Hematopoietic multipotent progenitor cell treated with erythropoietin and hydrocortisone succinate and interleukin-3 and kit ligand, for 17 days (in vitro differentiated cells): ENCODE measurements around the gene PRKD2.

Experiments
- DNase-seq: peaks from one replicate; pipeline ENCODE4 v3.0.0-alpha.2; 2015; ENCODE audit warnings: low spot score

PRKD2 gene

DNA sequence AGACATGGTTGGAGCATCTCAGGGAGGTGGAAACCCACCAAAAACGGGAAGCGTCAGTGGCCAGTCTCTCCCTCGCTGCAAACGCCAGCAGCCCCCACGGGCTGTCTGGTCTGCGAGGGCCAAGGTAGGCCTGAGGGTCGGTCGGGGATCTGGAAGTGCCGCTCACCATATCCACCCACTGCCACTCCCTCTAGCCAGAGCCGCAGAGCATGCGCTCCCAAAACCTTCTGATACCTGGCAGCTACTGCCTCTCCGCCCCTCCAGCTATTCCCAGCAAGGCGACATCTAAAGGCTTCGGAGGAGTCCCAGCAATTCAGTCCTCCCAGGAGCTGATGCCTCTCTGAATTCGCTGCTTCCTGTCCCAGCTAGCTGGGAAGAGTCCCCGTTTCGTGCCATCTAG, 24.5 kb upstream of the PRKD2 start:
- DNase-seq, result no peak

DNA sequence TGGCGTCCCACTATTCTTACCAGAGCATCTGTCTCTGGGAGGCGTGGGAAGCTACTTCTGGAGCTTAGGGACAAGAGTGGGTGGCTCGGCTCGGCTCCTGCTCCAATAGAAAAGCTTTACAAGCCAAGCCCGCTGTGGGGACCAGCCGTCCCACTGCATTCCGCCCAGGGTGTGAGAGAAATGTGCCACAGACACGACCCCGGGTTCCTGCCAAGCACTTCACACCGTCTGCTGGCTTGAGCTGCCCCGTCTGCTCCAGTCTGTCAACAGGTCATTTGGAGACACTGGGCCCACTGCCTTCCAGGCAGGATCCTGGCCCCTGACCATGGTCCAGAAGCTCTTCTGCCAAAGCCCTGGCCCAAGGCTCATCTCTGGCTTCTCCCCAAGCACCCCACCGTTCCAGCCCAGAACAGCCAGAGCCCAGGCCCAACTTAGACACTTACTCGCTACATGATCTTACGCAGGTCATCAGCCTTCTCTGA, 22.4 kb upstream of the PRKD2 start:
- no peak for DNase-seq

DNA sequence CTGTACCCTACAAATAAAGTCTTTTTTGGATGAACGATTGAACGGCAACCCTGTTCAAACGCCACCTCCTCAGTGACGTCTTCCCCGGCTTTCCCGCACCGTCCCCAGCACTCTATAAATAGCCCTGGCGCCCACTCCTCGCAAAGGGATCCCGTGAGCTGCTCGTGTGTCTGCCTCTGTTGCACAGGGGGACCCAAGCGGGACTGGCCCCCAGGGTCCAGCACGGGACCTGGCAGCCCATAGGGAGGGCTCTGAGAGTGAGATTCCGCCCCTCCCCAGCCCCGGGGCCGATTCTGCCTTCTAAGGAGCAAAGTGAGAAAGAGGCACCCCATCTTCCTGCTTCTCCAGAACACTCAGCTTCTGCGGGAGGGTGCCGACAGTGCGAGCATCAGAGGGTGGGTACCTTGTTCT, 20.9 kb upstream of the PRKD2 start:
- no peak for DNase-seq

DNA sequence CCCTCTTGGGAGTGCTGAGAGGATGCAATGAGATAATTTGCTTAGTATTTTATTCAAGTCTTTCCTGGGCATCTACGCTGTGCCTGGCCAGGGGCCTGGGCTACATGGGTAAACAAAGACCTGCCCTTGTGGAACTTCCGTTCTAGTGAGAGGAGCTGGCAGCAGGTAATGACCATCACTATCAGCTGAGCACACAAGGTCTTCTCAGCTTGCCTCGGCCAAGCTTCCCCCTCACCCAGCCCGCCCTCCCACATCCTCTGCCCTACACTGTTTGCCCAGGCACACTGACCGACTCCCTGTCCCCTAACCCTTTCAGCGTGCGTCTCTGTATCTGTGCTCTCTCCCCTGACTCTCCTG, 20.4 kb upstream of the PRKD2 start:
- no peak for DNase-seq

DNA sequence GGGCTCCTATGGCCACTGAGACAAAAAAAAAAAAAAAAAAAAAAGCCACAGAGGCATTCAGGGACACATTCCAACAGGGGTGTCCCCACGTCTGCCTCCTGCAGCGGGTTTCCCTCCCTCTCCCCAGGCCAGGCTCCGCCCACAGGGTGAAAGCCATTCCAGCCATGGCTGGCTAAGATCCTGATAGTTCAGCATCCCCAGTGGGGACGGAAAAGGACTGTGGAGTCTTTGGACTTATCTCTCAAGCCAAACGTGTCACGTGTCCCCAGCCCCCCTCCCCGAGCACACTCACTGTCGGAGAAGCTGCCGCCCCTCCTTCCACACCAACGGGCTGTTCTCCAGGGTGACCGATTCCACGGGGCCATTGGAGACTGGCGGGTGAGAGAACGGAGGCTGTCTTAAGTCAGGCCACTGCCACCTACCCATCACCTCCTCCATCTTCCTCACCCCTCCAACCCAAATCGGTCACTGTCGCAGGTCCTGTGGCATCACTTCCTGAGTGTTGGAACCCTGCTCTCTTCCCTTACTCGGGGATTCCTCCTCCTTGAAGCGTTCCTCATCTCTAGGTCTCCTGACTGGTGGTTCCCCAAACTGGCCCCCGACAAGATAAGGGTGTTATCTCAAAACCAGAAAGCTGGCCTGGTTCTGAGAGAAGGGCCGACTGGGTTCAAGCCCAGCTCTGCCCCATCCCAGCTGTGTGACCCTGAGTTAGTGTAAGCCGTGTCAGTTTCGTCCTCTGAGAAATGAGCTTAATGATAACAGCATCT, 19.8 kb upstream of the PRKD2 start:
- DNase-seq, result peak; percentile 72

DNA sequence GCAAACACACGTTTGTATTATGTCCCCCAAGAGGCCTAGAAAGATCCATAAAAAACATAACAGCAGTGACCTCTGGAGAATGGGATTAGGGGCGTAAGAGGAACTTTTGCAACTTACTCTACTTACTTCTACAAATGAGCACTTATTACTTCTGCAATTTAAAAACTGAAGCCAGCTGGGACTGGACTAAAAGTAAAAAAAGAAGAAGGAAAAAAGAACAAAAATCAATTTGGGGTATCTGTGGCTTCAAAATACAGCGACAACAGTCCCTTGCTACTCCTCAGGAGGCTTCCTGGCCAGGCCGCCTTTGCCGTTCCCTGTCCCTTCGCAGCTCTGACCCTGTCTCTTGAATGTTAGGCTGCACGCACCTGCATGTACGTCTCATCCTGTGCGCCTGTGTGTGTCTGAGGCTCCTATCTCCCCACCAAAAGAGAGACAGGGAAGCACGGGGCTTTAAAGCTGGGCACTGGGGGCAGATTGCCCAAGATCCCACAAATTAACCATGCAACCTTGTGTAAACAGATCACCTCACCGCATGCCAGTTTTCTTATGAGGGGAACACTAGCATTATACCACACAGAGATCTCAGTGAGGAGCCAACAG, 16.9 kb upstream of the PRKD2 start:
- DNase-seq, result no peak

DNA sequence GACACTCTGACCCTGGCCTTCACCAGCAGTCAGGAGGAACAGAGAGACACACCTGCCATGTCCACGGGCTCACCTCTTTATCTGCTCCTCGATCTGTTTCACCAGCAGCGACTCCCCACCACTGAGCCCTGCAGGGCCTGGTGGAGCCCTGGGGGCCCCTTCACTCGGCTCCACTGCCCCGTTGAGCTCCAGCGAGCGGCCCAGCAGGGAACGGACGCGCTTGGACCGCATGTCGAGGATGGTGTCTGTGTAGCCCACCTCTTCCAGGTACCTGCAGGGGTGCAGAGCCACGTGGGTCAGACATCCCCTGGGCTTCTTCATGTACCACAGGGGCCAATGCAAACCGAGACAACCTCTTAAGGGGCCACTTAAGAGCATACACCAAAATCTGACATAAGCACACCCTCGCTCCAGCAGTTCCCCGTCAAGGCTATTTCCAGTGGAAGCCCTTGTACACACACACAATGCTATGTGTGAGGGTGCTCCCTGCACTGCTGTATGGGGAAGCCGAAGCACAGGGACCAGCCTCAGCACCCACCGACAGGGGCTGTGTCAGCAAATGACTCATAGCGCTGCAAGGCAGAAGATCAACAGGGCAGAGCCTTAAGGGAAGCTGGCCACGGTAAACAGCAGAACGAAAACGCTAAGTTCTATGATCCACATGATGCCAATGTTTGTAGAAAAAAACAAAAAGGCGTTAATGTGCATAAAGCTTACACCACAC, 16.2 kb upstream of the PRKD2 start:
- DNase-seq, result no peak

DNA sequence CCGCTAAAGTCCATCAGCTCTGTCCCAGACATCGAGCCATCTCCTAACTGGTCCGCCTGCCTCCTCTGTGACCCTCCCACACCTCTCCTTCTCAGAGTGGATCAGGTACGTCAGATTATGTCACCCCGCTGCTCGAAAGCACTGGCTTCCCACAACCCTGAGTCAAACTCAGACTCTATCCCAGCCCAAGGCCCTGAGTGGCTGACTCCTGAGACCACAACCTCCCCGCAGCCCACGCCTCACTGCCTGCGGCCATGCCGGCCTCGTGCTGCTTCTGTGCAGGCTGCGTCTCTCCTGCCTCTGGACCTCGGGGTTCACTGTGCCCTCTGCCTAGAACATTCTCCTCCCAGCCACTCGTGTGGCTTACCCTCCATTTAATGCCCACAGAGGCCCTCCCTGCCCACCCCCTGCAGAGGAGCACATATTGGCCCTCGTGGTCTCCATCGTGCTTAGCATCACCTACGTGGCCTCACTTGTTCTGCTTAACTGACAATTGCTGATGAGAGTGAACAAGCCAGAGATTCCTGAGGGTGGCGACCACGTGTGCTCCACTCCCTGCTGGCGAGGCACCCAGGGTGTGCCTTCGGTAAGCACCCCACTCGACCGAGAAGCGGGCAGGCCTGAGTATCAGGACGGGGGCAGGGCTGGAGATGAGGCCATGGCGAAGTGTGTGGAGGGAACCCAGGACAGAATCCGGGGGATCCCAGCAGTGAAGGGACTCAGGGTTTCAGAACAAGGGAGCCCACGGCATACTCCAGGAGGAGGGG, 15.4 kb upstream of the PRKD2 start:
- DNase-seq, result no peak

DNA sequence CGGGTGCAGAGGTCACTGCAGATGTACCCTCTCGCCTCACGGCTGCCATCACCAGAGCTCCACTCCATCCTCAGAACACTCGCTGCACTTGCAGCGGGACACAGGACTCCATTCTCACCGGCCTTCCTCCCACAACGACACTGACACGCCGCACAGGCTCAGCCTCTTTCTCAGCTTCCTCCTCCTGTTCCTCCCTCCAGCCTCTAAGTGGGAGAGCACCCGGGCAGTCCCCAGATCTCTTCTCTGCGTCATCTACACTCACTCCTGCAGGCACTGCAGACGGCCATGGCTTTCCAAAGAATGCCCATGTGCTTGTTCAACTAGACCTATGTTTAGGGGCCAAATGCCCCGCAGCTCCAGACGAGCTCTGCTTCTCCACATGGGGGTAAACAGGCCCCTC, 14.7 kb upstream of the PRKD2 start:
- no peak for DNase-seq

DNA sequence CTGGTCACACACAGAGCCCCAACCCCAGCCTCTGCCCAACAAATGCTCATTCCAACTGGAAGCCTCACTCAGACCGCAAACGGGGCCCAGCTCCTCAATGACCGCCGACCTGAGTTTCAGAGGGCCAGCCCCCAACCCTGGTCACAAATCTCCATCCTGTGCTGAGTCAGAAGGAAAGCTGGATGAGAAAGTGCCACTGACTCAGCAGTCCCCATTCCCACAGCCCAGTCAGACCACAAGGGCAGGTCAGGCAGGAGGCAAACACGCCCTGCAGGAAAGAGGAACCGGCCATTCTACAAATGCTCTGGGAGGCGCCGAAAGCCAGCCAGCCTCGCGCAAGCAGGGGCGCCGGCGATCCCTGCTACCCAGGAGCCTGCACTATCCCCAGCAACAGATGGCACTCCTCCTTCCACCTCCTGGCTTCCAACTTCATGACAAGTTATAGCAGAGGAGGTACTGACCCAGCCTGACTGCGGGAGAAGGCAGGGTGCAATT, 14.1 kb upstream of the PRKD2 start:
- no peak for DNase-seq

DNA sequence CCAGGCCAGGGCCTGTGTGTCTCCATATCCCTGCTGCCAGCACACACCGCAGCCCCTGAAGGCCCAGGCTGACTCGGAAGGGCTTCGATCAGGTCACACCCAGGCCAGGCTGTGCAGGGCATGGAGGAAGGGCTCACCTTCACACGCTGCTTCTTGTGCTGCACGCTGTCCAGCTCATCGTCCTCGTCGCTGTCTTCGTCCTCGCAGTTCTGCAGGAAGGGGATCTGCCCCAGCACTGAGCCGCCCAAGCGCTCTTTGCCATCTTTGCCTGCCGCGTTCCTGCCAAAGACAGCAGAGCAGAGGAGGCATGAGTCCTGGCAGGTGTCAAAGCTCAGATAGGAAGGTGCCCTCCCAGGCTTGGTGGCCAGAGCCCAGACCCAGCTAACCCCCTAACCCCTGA, 13.7 kb upstream of the PRKD2 start:
- no peak for DNase-seq

DNA sequence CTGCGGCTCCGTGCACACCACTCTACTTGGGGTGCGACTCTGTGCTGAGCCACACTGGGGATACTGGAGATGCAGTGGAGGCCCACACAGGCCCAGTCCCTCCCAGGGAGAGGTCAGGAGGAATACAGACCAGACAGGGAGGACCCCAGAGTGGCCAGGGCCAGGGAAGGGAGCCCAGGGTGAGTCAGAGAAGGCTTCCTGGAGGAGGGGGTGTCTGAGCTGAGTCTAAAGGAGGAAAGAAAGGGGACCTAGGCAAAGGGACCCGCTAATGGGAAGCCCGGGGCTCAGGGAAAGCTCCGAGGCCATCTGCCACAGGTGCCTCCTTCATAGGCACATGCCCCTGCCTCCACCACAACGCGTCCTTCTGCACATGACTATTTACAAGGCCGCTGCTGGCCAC, 13.3 kb upstream of the PRKD2 start:
- no peak for DNase-seq

DNA sequence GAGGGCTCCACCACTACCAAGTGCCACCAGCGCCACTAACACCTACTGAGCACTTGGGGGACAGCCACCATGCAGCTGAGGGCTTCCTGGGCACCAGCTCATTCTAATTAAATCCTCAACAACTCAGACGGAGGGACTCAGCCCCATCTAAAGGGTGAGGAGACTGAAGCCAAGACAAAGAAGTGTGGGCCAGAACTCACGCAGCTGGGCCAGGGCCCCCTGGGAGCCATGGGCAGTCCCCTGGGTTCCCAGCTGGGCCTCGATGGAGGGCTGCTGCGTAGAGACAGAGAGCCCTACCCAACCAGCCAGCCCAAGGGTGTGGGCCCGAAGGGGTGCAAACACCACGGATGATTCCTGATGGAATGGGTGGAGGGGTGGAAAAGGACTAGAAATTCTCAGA, 12.8 kb upstream of the PRKD2 start:
- no peak for DNase-seq

DNA sequence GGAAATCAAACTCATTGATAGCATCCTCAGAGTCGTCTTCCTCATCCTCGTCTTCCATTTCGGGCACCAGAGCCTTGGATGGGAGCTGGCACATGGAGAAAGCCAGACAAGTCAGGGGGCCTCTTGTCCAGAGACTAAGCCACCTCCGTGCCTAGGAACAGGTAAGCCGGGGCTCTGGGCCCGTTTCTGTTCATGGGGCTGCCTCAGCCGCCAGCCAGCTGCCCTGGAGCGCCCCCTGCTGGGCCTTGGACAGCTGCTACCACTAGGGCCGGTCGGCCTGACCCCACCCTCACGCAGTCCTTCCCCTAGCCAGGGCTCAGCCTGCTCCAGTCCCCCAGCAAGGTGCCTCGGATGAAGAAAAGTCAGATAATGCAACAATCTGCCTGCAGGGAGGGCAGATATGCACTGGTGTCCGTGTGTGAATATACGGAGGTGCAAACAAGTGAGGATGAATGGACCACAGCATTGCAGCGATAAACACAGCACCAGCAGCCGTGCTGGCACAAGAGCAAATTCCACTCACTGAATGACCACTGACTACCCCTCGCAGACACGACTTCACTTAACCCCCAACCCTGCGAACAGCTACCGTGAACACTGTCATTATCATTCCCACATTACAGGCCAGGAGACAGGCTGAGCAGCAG, 11.9 kb upstream of the PRKD2 start:
- DNase-seq, result peak; percentile 86

DNA sequence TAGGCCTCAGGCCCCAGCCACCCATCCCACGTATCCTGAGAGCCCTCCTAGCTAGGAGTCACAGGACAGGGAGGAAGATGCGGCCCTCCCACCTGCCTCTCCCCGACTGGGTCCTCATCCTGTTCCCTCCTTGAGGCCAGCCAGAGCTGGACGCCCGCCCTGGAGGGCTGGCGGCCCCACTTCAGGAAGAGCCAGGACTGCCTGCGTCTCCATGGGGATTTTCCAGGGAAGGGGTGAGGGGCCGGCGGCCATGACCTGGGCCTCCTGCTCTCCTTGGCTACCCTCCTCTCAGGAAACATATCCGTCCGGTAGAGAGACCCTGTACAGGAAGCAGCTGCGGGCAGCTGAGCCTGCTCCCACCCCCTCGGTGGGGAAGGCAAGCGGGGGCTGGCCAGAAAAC, 11.3 kb upstream of the PRKD2 start:
- no peak for DNase-seq

DNA sequence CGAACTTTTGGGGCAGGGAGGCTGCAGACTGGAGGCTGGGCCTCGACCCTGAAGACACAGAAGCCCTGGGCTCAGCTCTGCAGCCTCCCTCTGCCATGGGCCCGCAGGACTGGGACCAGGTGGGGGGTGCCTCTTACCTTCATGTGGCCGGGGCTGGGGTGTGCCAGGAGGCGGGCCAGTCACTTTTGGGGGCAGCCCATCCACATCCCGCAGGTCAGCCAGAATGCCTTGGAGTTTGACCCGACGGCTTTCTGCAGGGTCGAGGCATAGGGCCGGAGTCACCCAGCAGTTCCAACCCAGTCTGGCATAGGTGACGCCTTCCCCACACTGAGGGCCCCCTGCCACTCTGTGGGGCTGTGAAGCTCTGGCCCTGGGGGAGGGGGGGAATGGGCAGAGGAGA, 10.8 kb upstream of the PRKD2 start:
- DNase-seq, result no peak

DNA sequence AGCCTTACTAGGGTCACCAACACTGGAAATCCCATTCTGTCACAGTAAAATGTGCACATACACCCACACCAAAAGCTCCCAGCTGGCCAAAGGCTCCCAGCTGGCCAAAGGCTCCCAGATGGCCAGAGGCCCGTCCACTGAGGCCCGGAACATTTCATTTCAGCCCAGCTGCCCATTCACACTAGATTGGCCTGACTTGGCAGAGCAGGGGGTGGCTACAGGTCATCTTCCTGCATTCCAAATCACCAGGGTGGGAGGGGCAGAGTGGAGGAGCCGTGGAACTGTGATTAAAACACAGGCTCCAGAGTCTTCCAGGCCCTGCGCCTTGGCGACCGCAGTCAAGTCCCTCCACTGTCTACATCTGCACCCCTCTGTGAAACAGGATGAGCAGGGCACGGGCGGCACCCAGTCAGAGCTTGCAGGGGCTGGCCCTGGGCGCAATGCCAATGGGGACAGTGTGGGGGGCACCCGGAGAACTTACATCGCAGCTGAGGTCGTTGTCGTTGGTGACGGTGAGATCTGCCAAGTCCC, 10.1 kb upstream of the PRKD2 start:
- no peak for DNase-seq

DNA sequence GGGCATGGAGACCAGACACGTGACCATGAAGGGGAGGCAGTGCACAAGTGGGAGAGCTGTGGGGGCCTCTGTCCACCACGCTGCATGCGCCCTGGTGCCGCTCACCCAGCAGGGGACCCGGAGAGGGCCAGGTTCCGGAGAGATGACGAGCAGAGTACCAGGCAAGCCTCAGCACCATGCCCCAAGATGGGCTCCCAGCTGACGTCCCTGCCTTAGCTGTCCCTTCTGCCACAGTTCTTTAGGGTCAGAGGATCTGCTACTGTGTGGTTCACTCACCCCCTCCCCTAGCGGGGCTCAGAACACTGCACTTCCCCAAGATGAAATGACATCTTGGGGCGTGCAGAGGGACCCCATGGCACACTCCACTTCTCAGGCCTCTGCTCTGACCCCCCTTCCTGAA, 9.6 kb upstream of the PRKD2 start:
- no peak for DNase-seq

DNA sequence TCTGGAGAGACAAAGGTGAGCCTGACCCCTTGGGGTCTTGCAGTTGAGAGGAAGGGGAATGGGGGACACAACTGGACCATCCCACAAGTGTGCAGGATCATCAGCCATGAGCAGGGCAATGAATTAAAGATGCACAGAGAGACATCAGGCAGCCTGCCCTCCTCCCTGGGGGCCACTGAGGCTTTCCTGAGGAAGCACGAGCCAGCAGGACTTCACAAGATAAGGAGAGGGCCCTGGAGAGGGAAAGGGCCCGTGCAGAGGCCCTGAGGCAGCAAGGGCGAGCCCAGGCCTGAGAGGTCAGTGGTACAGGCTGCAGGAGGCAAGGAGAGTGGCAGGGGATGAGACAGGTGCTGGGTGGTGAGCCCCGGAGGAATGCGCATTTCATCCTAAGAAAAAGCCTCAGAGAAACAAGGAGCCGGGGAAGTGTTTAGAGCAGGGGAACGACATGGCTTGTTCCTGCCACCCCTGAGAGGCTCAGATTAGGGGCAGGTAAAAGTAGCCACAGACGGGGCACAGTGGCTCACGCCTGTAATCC, 9.0 kb upstream of the PRKD2 start:
- DNase-seq, result no peak

DNA sequence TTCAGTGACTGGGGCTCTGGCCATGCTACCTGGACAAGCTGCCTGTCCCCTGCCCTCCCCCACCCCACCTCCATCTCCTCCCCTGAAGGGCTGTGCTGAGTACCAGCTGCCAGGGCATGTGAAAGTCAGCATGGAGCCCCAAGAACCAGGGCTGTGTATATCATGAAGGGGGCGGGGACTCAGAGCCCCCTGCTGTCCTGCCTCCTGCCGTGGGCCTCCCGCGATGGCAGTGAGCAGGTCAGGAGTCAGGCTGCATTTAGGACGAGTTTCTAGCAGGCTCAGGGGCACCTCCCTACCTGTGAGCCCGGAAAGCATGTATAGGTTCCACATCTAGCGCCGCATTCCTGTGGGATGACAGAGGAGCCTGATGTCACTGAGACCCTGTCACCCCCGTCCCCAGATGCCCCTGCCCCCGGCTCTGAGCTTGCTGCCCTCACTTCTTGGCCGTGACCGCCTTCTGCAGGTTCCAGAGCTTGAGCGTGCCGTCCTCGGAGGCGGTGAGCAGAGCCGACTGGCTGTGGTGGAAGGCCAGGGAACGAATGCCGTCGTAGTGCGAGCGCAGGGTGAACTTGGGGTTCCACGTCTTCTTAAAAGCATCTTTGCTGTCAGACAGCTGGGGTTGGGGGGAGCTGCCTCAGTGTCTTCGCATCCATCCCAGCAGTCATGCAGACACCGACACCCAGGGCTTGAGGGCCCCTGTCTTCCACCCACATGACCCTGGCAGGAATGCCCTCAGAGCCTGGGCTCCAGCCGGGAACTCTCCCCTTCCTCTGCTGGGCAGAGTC, 8.3 kb upstream of the PRKD2 start:
- no peak for DNase-seq

DNA sequence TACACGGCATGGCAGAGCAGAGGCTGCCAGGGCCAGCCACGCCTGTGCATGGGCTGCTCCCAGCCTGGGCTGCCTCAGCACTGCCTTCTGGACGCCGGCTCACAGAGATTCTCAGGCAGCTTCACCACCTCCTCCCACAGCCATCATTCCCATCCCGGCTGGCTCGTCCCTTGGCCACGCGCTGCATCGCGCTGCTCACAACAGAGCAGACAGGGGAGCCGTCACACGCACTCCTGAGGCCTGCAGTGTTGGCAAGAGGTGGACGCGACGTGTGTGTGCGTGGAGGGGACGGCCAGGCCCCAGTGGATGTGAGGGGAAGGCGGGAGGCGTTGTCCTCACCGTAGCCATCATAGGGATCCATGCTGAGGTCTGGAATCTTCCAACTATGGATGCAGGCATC, 7.6 kb upstream of the PRKD2 start:
- no peak for DNase-seq
